H1 (cell line): ENCODE results near the gene SLC39A11. TPM values are rescaled to one million over a fixed set of nuclear protein-coding genes. Genes with fewer than 3 reads are reported as not detected.

ENCODE experiments used
- CTCF ChIA-PET: fragments of 300-600 bp; sonication (Branson Sonifier 250); formaldehyde crosslinking; loops from one replicate; lab custom pipeline; 2021; ENCODE audit not compliant: partially characterized antibody; lab: Charles Lee
- POLR2A ChIA-PET: fragments of 300-600 bp; sonication (Branson Sonifier 250); formaldehyde crosslinking; loops from one replicate; lab custom pipeline; 2021; ENCODE audit warnings: inconsistent platforms; ENCODE audit not compliant: partially characterized antibody; lab: Charles Lee
- DNase-seq, 2 experiments: peaks; one replicate each; pipeline versions ENCODE4 v3.0.0 to v3.0.0-alpha.2; 2010 to 2022; ENCODE audit warnings: low spot score in 2 of 2, low read depth in 1 of 2, mixed read lengths in 1 of 2
- FAIRE-seq: peaks from 2 replicates; lab custom pipeline; 2011; peaks lifted over from hg19 to GRCh38; lab: Jason Lieb, UNC
- H2AFZ ChIP-seq: 2 replicates; pipeline ENCODE4 v1.8.1; 2012; ENCODE audit warnings: low read length, inconsistent platforms
- H2AK5ac ChIP-seq: 2 replicates; pipeline ENCODE4 v1.6.1; 2013; ENCODE audit warnings: low read depth, low read length
- H2BK120ac ChIP-seq: replicated peaks from 2 replicates; pipeline ENCODE3; 2013; ENCODE audit warnings: low read depth, low read length, inconsistent platforms
- H2BK12ac ChIP-seq: 2 replicates; pipeline ENCODE4 v1.6.1; 2013; ENCODE audit warnings: low read depth, low read length
- H2BK15ac ChIP-seq: 2 replicates; pipeline ENCODE4 v1.6.1; 2013; ENCODE audit warnings: low read length
- H2BK20ac ChIP-seq: 2 replicates; pipeline ENCODE4 v1.6.1; 2013; ENCODE audit warnings: low read length
- H2BK5ac ChIP-seq: 2 replicates; pipeline ENCODE4 v1.6.1; 2013; ENCODE audit warnings: low read depth, low read length
- H3K14ac ChIP-seq: 2 replicates; pipeline ENCODE4 v1.6.1; 2013; ENCODE audit warnings: inconsistent platforms; ENCODE audit not compliant: insufficient read length
- H3K18ac ChIP-seq: 2 replicates; pipeline ENCODE4 v1.6.1; 2013; ENCODE audit warnings: low read length; ENCODE audit errors: extremely low read depth
- H3K23ac ChIP-seq: 2 replicates; pipeline ENCODE4 v1.6.1; 2013; ENCODE audit warnings: inconsistent platforms; ENCODE audit not compliant: insufficient read length
- H3K23me2 ChIP-seq: 2 replicates; pipeline ENCODE4 v1.6.1; 2013; ENCODE audit warnings: low read depth, low read length
- H3K27ac ChIP-seq: 2 replicates; pipeline ENCODE4 v1.6.1; 2011; ENCODE audit warnings: low read depth, low read length, inconsistent platforms
- H3K27me3 ChIP-seq, 4 experiments: replicated peaks in 1 of 4; 1 replicate in 1 of 4; 2 replicates in 3 of 4; pipeline versions ENCODE4 v1.6.1 to v1.8.1; 2011 to 2013; ENCODE audit warnings: low read length in 3 of 4, mild to moderate bottlenecking in 3 of 4, inconsistent platforms in 2 of 4, mixed read lengths in 2 of 4, moderate library complexity in 1 of 4; ENCODE audit not compliant: control insufficient read depth in 3 of 4, insufficient read depth in 3 of 4; ENCODE audit errors: extremely low read depth in 1 of 4
- H3K36me3 ChIP-seq, 4 experiments: 2 replicates each; pipeline versions ENCODE4 v1.6.1 to v1.8.1; 2011 to 2013; ENCODE audit warnings: mild to moderate bottlenecking in 4 of 4, low read length in 3 of 4, moderate library complexity in 2 of 4, control low read depth in 1 of 4, inconsistent platforms in 1 of 4; ENCODE audit not compliant: insufficient read depth in 4 of 4, control insufficient read depth in 2 of 4
- H3K4ac ChIP-seq: replicated peaks from 2 replicates; pipeline ENCODE3; 2013; ENCODE audit warnings: low read length, low read depth, mixed read lengths, inconsistent platforms; ENCODE audit not compliant: insufficient read length
- H3K4me1 ChIP-seq, 4 experiments: replicated peaks in 1 of 4; 1 replicate in 1 of 4; 2 replicates in 3 of 4; pipeline versions ENCODE4 v1.6.1 to v1.8.1; 2011 to 2013; ENCODE audit warnings: low read length in 3 of 4, inconsistent platforms in 2 of 4, mixed read lengths in 1 of 4; ENCODE audit not compliant: insufficient read depth in 4 of 4, control insufficient read depth in 3 of 4
- H3K4me2 ChIP-seq, 2 experiments: 2 replicates each; pipeline versions ENCODE4 v1.6.1 to v1.8.1; 2011 to 2013; ENCODE audit warnings: low read depth in 2 of 2, low read length in 2 of 2, control low read depth in 1 of 2, inconsistent platforms in 1 of 2, mild to moderate bottlenecking in 1 of 2; ENCODE audit not compliant: insufficient read depth in 1 of 2
- H3K4me3 ChIP-seq, 4 experiments: fragments of 200-600, 300-600 bp in 1 of 4; sonication (generic), shearing (Covaris generic), sonication (Bioruptor Twin) in 1 of 4; 2 replicates each; pipeline versions ENCODE4 v1.5.1 to v1.8.1; 2011 to 2016; ENCODE audit warnings: low read length in 4 of 4, low read depth in 3 of 4, control low read depth in 2 of 4, inconsistent platforms in 2 of 4, mild to moderate bottlenecking in 2 of 4, mixed read lengths in 1 of 4, moderate library complexity in 1 of 4; ENCODE audit not compliant: insufficient read depth in 2 of 4; ENCODE audit errors: extremely low read depth in 1 of 4
- H3K56ac ChIP-seq: replicated peaks from 2 replicates; pipeline ENCODE3; 2013; ENCODE audit warnings: low read depth, mild to moderate bottlenecking, mixed read lengths, low read length, inconsistent platforms; ENCODE audit not compliant: insufficient read length
- H3K79me1 ChIP-seq: 2 replicates; pipeline ENCODE4 v1.6.1; 2013; ENCODE audit warnings: low read depth, low read length, control low read depth
- H3K79me2 ChIP-seq, 2 experiments: 2 replicates each; pipeline versions ENCODE4 v1.6.1 to v1.8.1; 2012 to 2013; ENCODE audit warnings: low read length in 2 of 2, mild to moderate bottlenecking in 2 of 2, inconsistent platforms in 1 of 2; ENCODE audit not compliant: insufficient read depth in 2 of 2, control insufficient read depth in 1 of 2
- H3K9ac ChIP-seq, 4 experiments: replicated peaks in 1 of 4; 1 replicate in 1 of 4; 2 replicates in 3 of 4; pipeline versions ENCODE4 v1.6.1 to v1.8.1; 2011 to 2013; ENCODE audit warnings: low read depth in 3 of 4, low read length in 3 of 4, control low read depth in 2 of 4, mild to moderate bottlenecking in 2 of 4, moderate library complexity in 2 of 4, inconsistent platforms in 1 of 4; ENCODE audit errors: extremely low read depth in 1 of 4
- H3K9me3 ChIP-seq, 2 experiments: 2 replicates each; pipeline versions ENCODE4 v1.6.1 to v1.8.1; 2012 to 2013; ENCODE audit warnings: mild to moderate bottlenecking in 2 of 2, moderate library complexity in 2 of 2, control low read depth in 1 of 2, inconsistent platforms in 1 of 2, low read depth in 1 of 2, low read length in 1 of 2, mixed read lengths in 1 of 2; ENCODE audit not compliant: insufficient read depth in 2 of 2
- H4K20me1 ChIP-seq, 2 experiments: replicated peaks in 1 of 2; 2 replicates each; pipeline versions ENCODE3 to v1.8.1; 2011 to 2013; ENCODE audit warnings: inconsistent platforms in 2 of 2, low read length in 2 of 2, mild to moderate bottlenecking in 1 of 2; ENCODE audit not compliant: insufficient read depth in 2 of 2, control insufficient read depth in 1 of 2
- H4K5ac ChIP-seq: 2 replicates; pipeline ENCODE4 v1.6.1; 2013; ENCODE audit warnings: low read length, low read depth, mixed read lengths, inconsistent platforms; ENCODE audit not compliant: insufficient read length
- H4K8ac ChIP-seq: 2 replicates; pipeline ENCODE4 v1.8.0; 2013; ENCODE audit warnings: mild to moderate bottlenecking, moderate library complexity, low read length, inconsistent platforms; ENCODE audit not compliant: insufficient read depth; ENCODE audit errors: extremely low read depth
- H4K91ac ChIP-seq: replicated peaks from 2 replicates; pipeline ENCODE3; 2013; ENCODE audit warnings: low read length, mixed read lengths, inconsistent platforms; ENCODE audit not compliant: insufficient read length
- WGBS, 2 experiments: shearing (Covaris generic) in 1 of 2; methylation state at CpG; one replicate each; pipeline versions ENCODE4 v1.1.6 to v1.1.7; 2013 to 2015; ENCODE audit warnings: low lambda C conversion rate in 2 of 2, mixed read lengths in 2 of 2, inconsistent platforms in 1 of 2, low coverage in 1 of 2, missing lambda C conversion rate in 1 of 2; ENCODE audit not compliant: insufficient replicate concordance in 2 of 2, insufficient coverage in 1 of 2, insufficient read length in 1 of 2; ENCODE audit errors: extremely low coverage in 1 of 2, missing lambda C conversion rate in 1 of 2; 5-methylcytosine and 5-hydroxymethylcytosine counted together
- polyA plus RNA-seq, 7 experiments: library from polyadenylated mRNA; depleted of rRNA in 3 of 7; stranded (reverse) in 5 of 7; unstranded in 2 of 7; fragments of >200 nt in 5 of 7; fragments of 200-250 nt in 2 of 7; gene quantifications; 1 replicate in 5 of 7; 2 replicates in 1 of 7; 4 replicates in 1 of 7; pipeline versions ENCODE4 v1.2.1 to v1.2.3, GENCODE V29; 2011 to 2013; ENCODE audit warnings: missing spikeins in 2 of 7, mixed read lengths in 2 of 7
- total RNA-seq: library from RNA; stranded (reverse); fragmentation: NEBNext Ultra II Directional; extraction: Animal tissue kit (Norgen Biotek cat#: 25700); gene quantifications from 2 replicates; pipeline ENCODE4 v1.2.1, GENCODE V29; 2021

The SLC39A11 gene
- total and polyA plus RNA-seq, 2 of the 8 experiments (the other 6 are each of a cell fraction or from before 2014, with no cell fraction given): 12.2 to 19.6 TPM

GRCh38 chr17:73067075-73067474, 25.4 kb downstream of the SLC39A11 start:
- no peak overlapping the region for H4K5ac ChIP-seq
- H3K23ac ChIP-seq: no peak overlapping the region
- H2AFZ ChIP-seq: no peak overlapping the region
- H2BK15ac ChIP-seq: no peak overlapping the region
- H3K23me2 ChIP-seq: no peaks in the 10 kb centered on the region; the same call in 1 of the 2 replicates
- no peak overlapping the region for H2BK120ac ChIP-seq
- no peak overlapping the region for H3K4ac ChIP-seq
- H3K18ac ChIP-seq: no peak overlapping the region
- H3K4me1 ChIP-seq: no peaks in the 10 kb centered on the region
- no peaks in the 10 kb centered on the region for H3K27me3 ChIP-seq
- no peak overlapping the region for H2BK5ac ChIP-seq
- no peak overlapping the region for H3K9ac ChIP-seq
- H2AK5ac ChIP-seq: no peak overlapping the region
- FAIRE-seq (no peak), DNase-seq (no peak)
- POLR2A ChIA-PET: no interaction called here
- no peaks in the 10 kb centered on the region for H3K79me1 ChIP-seq
- H3K79me2 ChIP-seq: no peaks in the 10 kb centered on the region
- CTCF ChIA-PET: no interaction called here
- H3K56ac ChIP-seq: no peak overlapping the region
- no peaks in the 10 kb centered on the region for H3K36me3 ChIP-seq
- no peak overlapping the region for H3K4me3 ChIP-seq
- H3K9me3 ChIP-seq: 0 out of 4 replicates have a peak, but pooled peaks cover 0 to 2% of the 10 kb centered on the region in 2 experiments
- H3K14ac ChIP-seq: no peak overlapping the region
- no peak overlapping the region for H2BK20ac ChIP-seq
- no peak overlapping the region for H4K91ac ChIP-seq
- no peaks in the 10 kb centered on the region for H4K20me1 ChIP-seq
- H3K27ac ChIP-seq: no peak overlapping the region
- H2BK12ac ChIP-seq: no peak overlapping the region
- H4K8ac ChIP-seq: no peak overlapping the region
- WGBS, 2 experiments: 92% methylated on average over 3 of the region's 3 CpGs; no CpG with 5 or more reads in 1 of the 2 experiments
- no peak overlapping the region for H3K4me2 ChIP-seq
